Islet precursor cell (in vitro differentiated cells): Measurements from ENCODE around the gene BAG2.

Experiments used
- DNase-seq: peaks from one replicate; pipeline ENCODE4 v3.0.0-alpha.2; 2018

Gene BAG2

DNA sequence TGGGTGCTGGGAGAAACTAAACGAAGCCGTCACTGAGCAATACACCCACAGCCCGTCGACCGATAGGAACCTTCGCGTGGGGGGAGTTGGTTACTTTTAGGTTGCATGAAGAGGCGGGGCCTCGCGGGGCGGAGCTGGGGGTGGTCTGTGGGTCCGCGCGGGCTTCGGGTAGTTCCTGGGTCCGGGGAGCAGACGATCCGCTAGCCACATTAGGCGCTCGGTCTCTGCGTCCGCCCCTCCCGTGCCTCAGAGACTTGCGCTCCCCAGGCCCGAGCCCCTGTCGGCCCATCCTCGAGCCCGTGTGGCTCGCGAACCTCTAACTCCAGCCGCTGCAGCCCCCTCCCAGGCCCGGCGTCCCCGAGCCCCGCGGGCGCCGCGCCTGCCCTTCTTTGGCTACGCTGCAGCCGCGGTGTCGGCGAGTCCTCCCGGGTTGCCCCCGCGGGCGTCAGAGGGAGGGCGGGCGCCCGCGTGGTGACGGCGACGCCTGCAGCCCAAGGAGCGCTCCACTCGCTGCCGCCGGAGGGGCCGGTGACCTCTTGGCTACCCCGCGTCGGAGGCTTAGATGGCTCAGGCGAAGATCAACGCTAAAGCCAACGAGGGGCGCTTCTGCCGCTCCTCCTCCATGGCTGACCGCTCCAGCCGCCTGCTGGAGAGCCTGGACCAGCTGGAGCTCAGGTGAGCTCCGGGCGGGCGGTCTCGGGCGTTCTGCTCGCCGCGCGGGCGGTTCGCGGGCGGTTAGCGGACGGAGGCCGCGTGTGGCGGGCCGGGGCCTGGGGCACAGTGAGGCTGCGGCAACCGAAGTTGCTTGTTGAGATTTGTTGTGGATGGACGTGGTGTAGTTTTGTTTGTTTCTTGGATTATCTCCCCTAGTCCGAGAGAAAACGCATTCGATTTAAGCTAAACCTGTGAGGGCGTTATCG is at the start of gene BAG2:
BAG2 (plus strand) TSS at position 191 of the 920 bp plus-strand sequence; CDS start at position 563, 372 bp downstream.
- peak; percentile 94 for DNase-seq

DNA sequence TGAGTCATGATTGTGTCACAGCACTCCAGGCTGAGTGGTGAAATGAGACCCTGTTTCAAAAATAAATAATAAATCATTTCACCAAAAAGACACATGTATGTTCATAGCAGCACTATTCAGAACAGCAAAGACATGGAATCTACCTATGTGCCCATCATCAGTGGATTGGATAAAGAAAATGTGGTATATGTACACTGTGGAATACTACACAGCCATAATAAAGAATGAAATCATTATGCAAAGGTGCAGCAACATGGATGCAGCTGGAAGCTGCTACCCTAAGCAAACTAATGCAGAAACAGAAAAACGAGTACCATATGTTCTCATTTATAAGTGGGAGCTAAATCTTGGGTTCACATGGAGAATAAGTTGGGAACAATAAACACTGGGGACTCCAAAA is 49.0 kb upstream of the BAG2 start:
- DNase-seq, result no peak

DNA sequence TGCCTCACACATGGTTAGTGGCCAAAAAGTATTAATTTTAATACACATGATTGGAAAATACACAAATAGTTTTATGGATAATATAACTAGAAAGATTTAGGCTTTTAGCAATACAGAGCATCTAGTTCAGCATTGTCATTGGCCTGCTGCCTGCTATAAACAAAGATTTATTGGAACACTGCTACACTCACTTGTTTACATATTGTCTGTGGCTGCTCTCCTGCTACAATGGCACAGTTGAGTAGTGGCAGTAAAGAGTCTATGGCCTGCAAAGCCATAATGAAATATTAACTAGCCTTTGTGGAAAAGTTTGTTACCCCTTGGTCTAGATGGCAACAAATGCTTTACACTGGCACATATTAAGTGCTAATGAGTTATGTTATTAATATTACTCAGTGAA is 44.4 kb upstream of the BAG2 start:
- no peak for DNase-seq

DNA sequence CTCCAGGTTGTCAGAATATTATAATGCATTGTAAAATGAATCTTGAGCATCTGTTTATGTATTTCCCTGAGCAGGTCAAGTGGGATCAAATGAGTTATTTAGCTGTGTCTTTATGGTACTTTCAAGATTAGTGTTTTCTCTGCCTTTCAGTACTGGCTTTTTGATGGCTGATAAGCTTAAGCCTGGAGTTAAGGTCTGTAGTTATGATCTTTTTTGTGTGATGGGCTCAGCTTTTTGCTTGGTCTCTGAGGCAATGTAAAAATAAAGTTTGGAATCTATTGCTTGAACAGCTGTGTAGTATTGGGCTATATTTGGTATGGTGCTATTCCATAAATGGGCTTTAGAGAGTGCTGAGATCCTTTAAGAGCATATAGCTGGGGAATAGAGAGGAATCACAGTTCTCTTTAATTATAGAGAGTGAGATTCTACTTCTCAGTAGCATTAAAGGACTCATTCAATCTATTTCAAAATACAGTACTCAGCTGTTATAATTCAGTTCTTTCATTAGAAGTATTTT is 41.4 kb upstream of the BAG2 start:
- DNase-seq, result no peak

DNA sequence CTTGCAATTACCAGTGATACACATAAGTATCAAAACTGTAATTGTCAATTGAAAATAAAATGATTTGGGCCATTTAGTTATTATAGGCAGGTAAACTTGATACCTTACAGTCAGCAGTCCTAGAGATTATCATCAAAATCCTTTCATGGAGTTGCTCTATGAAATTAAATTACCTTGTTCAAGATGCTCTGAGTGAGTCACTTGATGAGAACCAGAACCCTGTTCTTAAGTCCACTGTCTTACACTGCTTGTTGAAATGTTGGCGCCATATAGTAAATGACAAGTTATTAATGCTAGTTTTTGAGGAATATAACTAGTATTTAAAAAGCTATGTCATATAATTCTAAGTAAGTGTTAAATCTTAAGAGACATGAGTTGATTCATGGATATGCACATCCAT is 37.2 kb upstream of the BAG2 start:
- no peak for DNase-seq

DNA sequence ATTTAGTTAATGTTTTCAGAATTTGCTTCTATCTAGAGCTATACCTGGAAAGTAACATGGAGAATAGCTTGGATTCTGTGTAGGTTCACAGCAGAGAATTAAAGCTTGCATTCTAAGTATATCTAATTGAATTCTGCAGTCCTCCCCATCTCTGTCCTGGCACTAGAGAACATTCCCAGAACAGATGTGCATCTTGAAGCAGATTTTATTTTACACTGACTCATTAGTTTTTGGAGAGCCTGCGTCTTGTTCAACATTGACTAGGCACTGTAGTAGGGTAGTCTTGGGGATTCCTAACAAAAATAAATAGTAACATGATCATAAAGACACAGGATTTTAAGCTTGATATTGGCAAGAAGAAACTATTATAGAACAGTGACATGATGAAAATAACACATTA is 36.2 kb upstream of the BAG2 start:
- no peak for DNase-seq

DNA sequence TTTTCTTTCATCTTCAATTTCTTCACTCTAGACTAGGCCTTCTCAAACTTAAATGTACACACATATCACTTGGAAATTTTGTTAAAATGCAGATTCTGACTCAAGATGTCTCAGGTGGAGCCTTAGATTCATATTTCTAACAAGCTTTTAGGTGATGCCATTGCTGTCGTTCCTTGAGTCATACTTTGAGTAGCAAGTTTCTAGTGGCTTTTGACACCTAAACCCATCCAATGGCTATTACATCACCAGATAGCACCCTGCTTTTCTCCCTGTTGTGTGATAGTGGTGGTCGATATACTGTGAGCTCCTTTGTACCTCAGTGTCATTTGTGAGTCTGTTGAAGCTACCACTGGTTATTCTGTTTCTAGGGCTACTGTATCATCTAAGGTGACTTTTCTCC is 34.8 kb upstream of the BAG2 start:
- no peak for DNase-seq

DNA sequence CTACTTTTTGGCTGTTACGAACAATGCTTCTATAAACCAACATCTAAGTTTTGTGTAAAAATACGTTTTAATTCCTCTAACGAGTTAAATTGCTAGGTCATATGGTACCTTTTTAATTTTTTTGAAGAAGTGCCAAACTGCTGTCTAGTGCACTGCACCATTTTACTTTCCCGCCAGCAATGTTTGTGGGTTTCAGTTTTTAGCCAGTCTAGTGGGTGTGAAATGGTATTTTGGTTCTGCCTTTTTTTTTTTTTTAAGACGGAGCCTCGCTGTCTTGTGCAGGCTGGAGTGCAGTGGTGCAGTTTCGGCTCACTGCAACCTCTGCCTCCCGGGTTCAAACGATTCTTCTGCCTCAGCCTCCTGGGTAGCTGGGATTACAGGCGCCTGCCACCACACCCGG is 34.1 kb upstream of the BAG2 start:
- DNase-seq, result no peak

DNA sequence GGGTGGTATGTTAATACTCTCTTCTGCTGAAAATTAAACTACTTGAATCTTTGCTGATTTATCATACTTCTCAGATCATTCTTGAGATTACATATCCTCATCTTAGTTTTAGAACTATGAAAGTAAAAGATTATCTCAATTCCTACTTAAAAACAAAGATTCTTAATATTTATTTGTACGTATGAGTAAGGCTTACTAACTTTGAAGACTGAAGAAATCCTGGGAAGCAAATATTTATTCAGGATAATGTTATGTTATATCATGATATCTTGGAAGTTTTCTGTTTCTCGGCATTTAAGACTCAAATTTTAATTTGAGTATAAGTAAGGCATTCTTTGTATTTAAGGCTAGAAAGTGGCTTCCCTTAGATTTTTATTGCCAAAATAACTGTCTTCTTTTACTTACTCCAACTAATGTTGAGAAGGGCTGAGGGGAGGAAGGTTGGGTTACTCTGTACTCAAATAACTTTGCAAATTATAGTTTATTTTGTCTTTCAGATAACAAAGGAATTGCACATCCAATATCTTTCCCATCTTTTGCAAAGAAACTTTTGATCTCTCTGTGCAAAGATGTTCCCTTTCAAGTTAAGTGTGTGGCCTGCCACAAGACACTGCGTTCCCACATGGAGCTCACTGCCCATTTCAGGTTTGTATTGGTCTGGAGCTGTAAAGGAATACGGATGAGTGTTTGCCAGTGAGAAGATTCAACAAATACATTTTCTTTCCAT is 30.5 kb upstream of the BAG2 start:
- DNase-seq, result no peak

DNA sequence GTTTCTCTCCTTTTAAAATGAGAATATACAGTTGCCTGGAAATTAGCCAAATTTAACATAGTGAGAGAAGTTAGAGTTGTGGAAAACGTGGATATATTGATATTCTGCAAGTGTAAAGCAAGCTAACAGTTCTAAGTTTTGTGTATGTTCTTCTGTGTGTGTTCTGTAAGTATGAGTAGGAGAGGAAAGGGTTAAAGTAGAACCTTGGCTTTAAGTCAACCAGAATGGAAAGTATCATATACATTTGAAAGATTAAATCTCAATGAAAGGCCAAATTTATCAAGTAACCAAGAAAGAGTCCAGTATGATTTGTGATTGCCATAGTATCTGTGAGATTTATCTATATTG is 30.0 kb upstream of the BAG2 start:
- no peak for DNase-seq

DNA sequence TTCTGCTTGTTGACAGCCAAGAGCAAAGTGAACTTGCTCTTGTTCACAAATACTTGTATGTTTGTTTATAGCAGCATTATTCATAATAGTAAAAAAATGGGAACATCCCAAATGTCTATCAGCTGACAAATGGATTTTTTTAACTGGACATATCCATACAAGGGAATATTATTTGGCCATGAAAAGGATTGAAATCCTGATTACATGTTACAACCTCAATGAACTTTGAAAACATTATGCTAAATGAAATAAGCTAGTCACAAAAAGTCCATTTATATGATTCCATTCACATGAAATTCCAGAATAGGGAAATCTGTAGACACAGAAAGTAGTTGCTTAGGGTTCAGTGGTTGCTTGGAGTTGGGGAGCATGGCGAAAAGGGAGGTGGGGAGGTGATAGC is 28.4 kb upstream of the BAG2 start:
- DNase-seq, result no peak

DNA sequence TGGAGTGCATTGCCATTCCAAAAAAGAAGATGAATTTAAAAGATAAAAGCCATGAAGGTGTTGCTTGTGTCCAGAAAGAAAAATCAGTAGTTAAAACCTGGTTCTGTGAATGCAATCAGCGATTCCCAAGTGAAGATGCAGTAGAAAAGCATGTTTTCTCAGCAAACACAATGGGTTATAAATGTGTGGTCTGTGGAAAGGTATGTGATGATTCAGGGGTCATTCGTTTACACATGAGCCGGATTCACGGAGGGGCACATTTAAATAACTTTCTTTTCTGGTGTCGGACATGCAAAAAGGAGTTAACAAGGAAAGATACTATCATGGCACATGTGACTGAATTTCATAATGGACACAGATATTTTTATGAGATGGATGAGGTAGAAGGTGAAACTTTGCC is 24.7 kb upstream of the BAG2 start:
- no peak for DNase-seq

DNA sequence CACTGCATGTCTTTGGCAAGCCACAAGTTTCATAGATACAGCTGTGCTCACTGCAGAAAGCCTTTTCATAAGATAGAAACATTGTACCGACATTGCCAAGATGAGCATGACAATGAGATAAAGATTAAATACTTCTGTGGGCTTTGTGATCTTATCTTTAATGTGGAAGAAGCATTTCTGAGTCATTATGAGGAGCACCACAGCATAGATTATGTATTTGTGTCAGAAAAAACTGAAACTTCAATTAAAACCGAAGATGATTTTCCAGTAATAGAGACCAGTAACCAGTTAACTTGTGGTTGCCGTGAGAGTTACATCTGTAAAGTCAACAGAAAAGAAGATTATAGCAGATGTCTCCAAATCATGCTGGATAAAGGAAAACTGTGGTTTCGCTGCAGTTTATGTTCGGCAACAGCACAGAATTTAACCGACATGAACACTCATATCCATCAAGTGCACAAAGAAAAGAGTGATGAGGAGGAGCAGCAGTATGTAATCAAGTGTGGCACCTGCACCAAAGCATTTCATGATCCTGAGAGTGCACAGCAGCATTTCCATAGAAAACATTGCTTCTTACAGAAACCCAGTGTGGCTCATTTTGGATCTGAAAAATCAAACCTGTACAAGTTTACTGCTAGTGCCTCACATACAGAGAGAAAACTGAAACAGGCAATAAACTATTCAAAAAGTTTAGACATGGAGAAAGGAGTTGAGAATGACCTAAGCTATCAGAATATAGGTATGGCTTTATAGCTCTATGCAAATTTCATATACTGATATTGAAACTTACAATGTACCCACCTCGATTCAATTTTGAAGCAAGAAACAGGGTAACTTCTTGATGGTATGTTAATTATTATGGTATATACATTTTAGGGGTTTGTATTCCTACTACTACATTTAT is 23.9 kb upstream of the BAG2 start:
- no peak for DNase-seq

DNA sequence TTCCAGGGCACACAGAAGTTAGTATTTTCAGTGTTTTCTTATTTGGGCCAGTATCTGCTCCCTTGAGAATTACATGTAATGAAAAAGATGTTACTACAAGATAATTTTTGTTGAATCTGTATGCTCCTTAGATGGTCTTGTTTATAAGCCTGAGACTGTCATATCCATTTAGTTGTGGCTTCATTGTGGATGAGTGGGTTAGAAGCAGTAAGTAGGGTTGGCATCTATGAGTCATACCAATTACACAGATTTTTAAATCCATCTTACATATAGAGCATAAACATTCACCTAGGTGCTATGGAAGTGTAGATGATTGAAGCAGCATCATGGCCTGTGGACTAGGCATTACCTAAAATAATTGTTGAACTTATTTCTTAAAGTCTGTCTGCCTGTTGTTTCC is 13.5 kb upstream of the BAG2 start:
- DNase-seq, result no peak

DNA sequence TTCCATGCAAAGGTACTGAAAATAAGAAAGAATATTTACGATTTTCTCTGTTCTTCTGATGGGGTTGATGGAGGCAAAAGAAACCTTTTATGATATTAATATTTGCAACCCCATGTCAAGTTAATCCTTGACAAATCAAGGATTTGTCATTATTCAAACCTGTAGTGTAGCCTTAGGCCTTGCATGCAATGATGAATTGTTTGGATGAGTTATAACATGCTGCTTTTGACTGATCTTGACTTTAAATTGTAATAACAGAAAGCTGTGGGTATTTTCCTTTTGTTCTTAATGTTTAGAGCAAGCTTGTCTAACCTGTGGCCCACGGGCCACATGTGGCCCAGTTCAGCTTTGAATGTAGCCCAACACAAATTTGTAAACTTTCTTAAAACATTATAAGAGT is 13.0 kb upstream of the BAG2 start:
- DNase-seq, result no peak

DNA sequence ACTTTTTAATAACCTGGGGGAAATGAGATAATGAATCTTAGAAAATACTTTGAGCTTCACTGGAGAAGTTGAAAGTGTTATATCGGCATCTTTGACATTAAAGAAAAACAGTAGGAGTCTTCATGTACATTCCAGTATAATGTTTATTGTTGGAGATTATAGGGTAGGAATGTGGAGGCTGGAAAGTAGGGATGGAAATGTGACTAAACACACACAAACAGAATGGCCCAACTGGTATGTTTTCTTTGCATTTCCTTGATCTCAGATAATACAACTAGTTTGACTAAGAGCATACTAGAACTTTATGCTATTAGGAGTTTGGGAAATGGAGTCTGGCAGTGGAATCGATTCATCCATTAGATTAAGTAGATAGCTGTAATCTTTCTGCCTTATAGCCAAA is 10.1 kb upstream of the BAG2 start:
- DNase-seq, result no peak

DNA sequence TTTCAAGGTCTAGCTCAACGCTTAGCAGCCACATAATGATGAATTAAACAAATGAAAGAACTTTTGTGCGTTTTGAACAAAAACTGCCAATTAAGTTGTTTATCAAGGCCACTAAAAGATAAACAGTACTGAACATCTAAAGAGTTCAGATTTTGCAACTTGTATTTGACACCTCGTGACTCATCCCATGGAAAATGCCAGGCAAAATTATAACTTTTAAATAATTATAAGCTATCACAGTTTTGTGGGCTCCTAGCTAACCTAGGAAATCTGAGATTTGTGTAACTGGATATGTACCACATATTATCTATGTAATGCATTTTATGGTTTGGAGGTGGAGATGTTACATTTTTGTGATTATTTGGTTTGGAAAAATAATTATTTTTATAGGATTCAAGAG is 9.6 kb upstream of the BAG2 start:
- DNase-seq, result no peak

DNA sequence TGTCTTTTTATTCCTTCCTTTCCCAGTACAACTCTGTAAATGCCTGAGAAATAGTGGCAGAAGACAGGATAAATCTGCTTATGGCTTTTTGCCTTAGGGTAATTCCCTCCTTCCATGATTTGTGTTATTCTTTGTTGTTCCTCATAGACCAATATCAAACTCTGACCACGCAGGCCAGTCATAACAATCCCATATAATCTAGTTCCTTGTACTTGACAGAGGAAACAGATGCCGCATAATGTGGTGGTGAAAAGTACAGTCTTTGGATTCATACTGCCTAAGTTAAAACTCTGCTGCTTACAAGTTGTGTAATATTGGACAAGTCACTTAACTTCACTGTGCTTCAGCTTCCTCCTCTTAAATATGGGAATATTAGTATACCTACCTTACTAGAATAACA is 8.2 kb upstream of the BAG2 start:
- DNase-seq, result no peak

DNA sequence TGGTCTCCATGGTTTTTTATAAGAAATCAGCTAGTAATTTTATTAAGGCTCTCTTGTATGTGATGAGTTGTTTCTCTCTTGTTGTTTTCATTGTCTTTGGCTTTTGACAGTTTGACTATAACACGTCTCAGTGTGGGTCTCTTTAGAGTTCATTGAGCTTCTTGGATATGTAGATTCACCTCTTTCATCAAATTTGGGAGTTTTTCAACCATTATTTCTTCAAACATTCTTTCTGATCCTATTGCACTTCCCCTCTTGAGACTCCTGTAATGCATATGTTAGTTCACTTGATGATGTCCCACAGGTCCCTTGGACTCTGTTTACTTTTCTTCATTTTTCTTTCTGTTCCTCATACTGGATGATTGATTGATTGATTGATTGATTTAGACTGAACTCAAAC is 7.0 kb upstream of the BAG2 start:
- no peak for DNase-seq

DNA sequence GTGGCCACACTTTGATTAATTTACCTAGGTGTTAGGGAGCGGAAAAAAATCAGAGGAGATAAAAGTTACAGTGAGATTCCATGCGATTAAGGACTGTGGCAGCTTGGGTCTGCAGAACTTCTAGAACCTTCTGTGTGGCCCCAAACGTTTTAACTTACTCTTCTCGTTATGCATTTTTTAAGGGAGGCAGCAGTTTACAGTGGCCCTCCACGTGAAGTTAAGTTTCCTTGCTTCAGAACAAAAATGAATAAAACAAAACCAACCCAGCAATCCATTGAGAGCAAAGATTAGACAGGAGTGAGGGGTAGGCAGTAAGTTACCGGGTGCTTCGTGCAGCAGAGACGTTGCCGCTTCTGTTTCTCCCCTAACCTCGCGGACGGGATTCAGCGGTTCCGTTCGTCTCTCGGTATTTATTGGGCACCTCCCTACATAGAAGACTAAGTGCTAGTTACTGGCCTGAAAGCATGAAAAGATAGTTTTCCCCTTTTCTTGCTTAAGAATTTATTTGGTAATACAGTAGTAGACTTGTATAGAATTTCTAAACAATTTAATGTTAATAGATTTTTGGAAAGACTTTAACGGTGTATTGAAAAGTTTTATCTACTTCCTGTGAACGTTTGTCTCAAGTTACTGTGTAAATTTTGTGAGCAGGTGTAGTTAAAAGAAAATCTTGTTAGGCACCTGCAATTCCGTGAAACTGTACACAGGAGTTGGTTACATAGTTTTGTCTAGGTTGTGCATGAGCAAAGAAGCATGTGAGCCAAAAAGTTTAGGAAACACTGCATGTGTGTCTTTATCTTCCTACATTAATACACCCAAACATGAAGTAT is 1.1 kb downstream of the BAG2 start:
- DNase-seq, result peak; percentile 55

DNA sequence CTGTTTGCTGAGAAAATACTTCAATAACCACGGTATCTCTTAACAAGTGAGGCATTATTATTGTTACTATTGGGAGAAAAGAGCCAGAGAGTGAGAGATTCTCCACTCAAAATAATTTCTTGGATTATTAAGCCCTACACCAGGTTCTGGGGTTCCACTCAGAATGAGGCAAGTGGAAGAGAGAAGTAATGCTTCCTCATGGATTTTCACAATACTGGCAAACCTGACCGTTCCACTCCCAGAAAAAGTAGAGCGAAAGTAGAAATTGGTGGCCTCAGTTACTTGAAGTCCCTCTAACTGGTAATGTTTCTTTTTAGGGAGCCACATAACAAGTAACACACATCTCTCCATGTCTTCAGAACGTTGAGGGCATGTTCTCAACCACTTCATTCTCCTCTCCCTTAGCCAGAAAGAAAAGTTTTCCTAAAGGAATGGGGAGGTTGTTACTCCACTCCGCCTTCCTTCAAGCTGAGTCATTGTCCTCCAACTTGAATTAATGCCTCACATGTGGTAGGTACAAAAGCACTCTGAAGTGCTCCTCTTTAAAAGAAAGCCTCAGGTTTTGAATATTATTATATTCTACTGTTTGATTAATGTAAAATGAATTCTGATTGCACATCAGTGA is 1.9 kb downstream of the BAG2 start:
- peak; percentile 64 for DNase-seq

DNA sequence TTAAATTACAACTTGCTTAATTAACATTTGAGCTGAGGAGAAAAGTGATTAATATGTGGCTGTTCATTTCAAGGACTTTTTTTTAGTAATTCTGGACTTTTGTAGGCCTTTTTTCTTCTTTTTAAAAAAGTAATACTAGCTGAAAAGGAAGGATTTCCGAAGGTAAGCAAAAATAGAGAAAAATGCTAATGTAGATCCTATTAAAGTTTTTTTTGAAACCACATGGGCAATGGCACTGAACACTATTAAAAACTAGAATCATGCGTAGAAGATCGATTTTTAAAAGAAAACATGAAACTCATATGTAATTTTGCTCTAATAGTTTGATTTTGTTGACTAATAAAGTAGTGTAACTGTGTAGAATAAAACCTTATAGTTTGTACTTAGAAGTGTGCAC is 2.4 kb downstream of the BAG2 start:
- no peak for DNase-seq
